K562 (cell line): Measurements from ENCODE around the gene UBE2A. TPM values are rescaled to one million over a fixed set of nuclear protein-coding genes. Genes with fewer than 3 reads are reported as not detected.
A peak's percentile ranks its signal among the peaks of the same experiment; 100 is the strongest.

ENCODE experiments used
- LCOR ChIP-seq: sonication (generic); formaldehyde crosslinking; IDR thresholded peaks from 2 replicates; pipeline ENCODE4 v1.8.0; 2022; ENCODE audit warnings: mild to moderate bottlenecking, missing genetic modification reagents
- MCM2 ChIP-seq: fragments of 450-650 bp; IDR thresholded peaks from 2 replicates; pipeline ENCODE4 v1.6.1; 2017; ENCODE audit warnings: low read depth, mild to moderate bottlenecking
- RFX5 ChIP-seq: IDR thresholded peaks from 2 replicates; pipeline ENCODE4 v1.6.1; 2011; ENCODE audit warnings: low read depth, mild to moderate bottlenecking, improper control_type of control experiment, low read length
- SMARCA4 ChIP-seq: fragments of 450-650 bp; IDR thresholded peaks from 2 replicates; pipeline ENCODE4 v1.6.1; 2016
- SNIP1 ChIP-seq: fragments of 450-650 bp; IDR thresholded peaks from 2 replicates; pipeline ENCODE4 v1.7.1; 2017; ENCODE audit warnings: low read depth, mild to moderate bottlenecking
- STAT5A ChIP-seq: IDR thresholded peaks from 2 replicates; pipeline ENCODE4 v1.6.1; 2012; ENCODE audit warnings: low read length, inconsistent platforms, borderline replicate concordance
- XRCC5 ChIP-seq: fragments of 200-400 bp; formaldehyde crosslinking; IDR thresholded peaks from 2 replicates; pipeline ENCODE4 v1.6.1; 2017; ENCODE audit warnings: low read depth, mild to moderate bottlenecking, low read length
- ZNF146 ChIP-seq: IDR thresholded peaks from one replicate; pipeline ENCODE4 v1.6.1; 2018; ENCODE audit warnings: missing compliant biosample characterization; ENCODE audit not compliant: unreplicated experiment
- ZNF174 ChIP-seq: fragments of 250-450 bp; sonication (Bioruptor Pico); IDR thresholded peaks from 2 replicates; pipeline ENCODE4 v1.4.0; 2020; ENCODE audit warnings: mild to moderate bottlenecking
- ZNF324 ChIP-seq: fragments of 250-450 bp; sonication (Bioruptor Pico); IDR thresholded peaks from 2 replicates; pipeline ENCODE4 v1.4.0; 2020; ENCODE audit warnings: mild to moderate bottlenecking
- ZNF717 ChIP-seq: fragments of 250-450 bp; sonication (Bioruptor Pico); IDR thresholded peaks from 2 replicates; pipeline ENCODE4 v1.5.0; 2021
- polyA plus RNA-seq, 8 experiments: library from polyadenylated mRNA; depleted of rRNA in 4 of 8; stranded (reverse) in 5 of 8; unstranded in 3 of 8; fragments of >200 nt; fragmentation: Nextera tagmentation in 2 of 8; fragmentation: Illumina TruSeq in 1 of 8; extraction: Ambion mirVana in 2 of 8; extraction: Trizol in 1 of 8; gene quantifications; 2 replicates each; pipeline versions ENCODE4 v1.2.1 to v1.2.3, GENCODE V29; 2011 to 2014; ENCODE audit warnings: inconsistent platforms in 1 of 8, missing spikeins in 1 of 8
- total RNA-seq, 7 experiments: library from RNA; depleted of rRNA in 6 of 7; stranded (reverse); fragments of >200 nt in 6 of 7; fragmentation: Illumina TruSeq in 2 of 7; extraction: Trizol in 2 of 7; gene quantifications; 2 replicates each; pipeline versions ENCODE4 v1.2.1 to v1.2.3, GENCODE V29; 2011 to 2021; ENCODE audit warnings: low replicate concordance in 1 of 7
- TF ChIP-seq, protein P1 (sequence below): fragments of 250-450 bp; sonication (Bioruptor Pico); IDR thresholded peaks from 2 replicates; pipeline ENCODE4 v1.5.0; 2021; ENCODE audit warnings: mild to moderate bottlenecking, moderate library complexity
- TF ChIP-seq, protein P2 (sequence below): fragments of 200-800 bp; sonication (Bioruptor generic); IDR thresholded peaks from 2 replicates; pipeline ENCODE4 v1.6.1; 2017; ENCODE audit warnings: missing genetic modification characterization, missing compliant biosample characterization
- TF ChIP-seq, protein P3 (sequence below): fragments of 250-450 bp; sonication (Bioruptor Pico); IDR thresholded peaks from 2 replicates; pipeline ENCODE4 v1.8.0; 2022; ENCODE audit warnings: inconsistent platforms, mild to moderate bottlenecking, moderate library complexity, borderline replicate concordance
- TF ChIP-seq, protein P4 (sequence below), 2 experiments: fragments of 450-650 bp in 1 of 2; sonication (generic) in 1 of 2; formaldehyde crosslinking in 1 of 2; IDR thresholded peaks in 1 of 2; conservative IDR thresholded peaks in 1 of 2; 2 replicates each; pipeline versions ENCODE4 v1.6.1 to v1.8.1; 2016 to 2023; ENCODE audit warnings: mild to moderate bottlenecking in 2 of 2, moderate library complexity in 2 of 2, inconsistent platforms in 1 of 2, missing genetic modification reagents in 1 of 2
- TF ChIP-seq, protein P5 (sequence below), 2 experiments: IDR thresholded peaks; 2 replicates each; pipeline ENCODE4 v1.6.1; 2011; ENCODE audit warnings: borderline replicate concordance in 1 of 2, control low read depth in 1 of 2, low read depth in 1 of 2, low read length in 1 of 2, mild to moderate bottlenecking in 1 of 2, mixed read lengths in 1 of 2, moderate library complexity in 1 of 2; ENCODE audit not compliant: insufficient read depth in 1 of 2, insufficient read length in 1 of 2, poor library complexity in 1 of 2, severe bottlenecking in 1 of 2; ENCODE audit errors: extremely low read depth in 1 of 2
- TF ChIP-seq, protein P6 (sequence below): fragments of 200-800 bp; sonication (Bioruptor generic); IDR thresholded peaks from 2 replicates; pipeline ENCODE4 v1.6.1; 2017; ENCODE audit warnings: missing genetic modification characterization, missing compliant biosample characterization

UBE2A gene
- total and polyA plus RNA-seq, 9 of the 15 experiments (the other 6 are each of a cell fraction or from before 2014, with no cell fraction given) = 21.6 to 87.6 (median 47.8) TPM

DNA sequence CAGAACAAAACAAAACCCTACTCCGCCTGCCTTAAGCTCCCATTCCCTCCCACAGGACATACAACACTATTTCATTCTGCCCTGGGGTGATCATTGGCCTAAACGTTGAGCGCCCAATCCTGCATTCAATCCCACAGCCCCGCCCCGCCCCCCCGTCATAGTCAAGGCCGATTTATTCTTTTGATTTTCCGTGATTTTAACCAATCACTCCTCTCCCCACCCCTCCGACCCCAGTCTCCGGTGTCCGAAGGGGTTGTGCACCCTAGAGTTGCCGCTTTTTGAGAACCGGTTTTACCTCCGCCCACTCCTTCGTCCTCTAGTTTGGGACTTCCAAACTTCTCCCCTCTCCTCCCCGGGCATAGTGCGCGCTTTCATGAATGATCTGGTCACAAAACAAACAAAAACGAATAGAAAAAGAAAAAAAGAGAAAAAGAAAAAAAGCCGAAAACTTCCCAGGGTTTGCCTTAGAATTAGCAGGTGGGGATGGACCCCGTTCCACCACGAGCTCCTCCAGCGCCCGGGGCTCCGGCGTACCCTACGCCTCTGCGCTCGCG lies 446 bp upstream of the UBE2A start (continued):
- TF ChIP-seq, protein P1, sequence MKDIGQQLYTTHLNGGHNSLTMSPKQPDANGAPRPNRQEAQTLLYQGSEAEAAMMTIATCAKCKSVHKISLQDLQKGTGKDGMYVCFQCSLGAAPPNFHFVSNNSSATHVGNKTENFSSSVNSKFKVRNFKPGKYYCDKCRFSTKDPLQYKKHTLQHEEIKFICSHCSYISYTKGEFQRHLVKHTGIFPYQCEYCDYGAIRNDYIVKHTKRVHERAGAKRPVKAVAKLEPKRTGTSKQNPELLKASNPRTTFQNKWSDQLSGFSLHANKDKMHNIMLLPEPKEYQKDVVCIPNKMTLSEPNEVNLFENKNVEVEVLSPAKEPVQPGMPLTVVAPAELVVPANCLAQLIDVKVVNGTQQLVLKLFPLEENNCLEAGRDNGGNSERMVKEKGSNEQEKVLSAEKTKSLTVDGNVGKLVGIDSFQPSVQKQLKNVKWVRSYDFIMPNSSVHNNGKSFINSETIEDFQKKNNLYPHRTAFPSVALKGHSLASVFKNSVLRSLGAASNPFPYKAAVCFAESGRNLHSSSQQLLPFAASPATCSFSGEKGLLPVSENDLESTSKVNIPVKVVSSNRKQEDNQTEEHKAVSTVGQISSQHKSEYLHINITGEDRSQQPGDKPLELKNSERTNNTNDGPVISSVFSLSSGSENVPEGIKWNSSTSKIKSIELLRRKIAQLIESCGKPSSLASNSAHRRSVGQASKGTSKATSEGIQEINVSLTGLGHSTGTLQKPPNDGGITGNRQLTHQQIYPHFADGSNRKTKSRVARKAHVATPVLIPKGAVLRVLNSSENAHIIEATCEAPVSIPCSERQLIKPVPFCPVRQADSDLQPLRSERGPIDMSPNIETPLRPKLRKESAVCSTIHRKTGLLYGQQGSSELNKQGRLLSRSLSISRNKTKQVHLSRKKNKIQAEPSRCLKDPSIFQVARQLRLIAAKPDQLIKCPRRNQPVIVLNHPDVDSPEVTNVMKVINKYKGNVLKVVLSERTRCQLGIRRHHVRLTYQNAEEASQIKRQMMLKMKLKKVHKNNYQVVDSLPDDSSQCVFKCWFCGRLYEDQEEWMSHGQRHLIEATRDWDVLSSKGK (CRISPR knock-in tag) = no peak
- TF ChIP-seq SMARCA4 (no peak), RFX5 (no peak), ZNF717 (CRISPR knock-in tag) (no peak), XRCC5 (no peak), STAT5A (no peak), SNIP1 (peak; percentile 50; the same call in 1 of the 2 replicates), ZNF146 (no peak), ZNF324 (CRISPR knock-in tag) (no peak), LCOR (no peak), MCM2 (no peak), ZNF174 (CRISPR knock-in tag) (no peak)
- TF ChIP-seq, protein P2, sequence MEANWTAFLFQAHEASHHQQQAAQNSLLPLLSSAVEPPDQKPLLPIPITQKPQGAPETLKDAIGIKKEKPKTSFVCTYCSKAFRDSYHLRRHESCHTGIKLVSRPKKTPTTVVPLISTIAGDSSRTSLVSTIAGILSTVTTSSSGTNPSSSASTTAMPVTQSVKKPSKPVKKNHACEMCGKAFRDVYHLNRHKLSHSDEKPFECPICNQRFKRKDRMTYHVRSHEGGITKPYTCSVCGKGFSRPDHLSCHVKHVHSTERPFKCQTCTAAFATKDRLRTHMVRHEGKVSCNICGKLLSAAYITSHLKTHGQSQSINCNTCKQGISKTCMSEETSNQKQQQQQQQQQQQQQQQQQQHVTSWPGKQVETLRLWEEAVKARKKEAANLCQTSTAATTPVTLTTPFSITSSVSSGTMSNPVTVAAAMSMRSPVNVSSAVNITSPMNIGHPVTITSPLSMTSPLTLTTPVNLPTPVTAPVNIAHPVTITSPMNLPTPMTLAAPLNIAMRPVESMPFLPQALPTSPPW (CRISPR knock-in tag) = peak; percentile 19; the same call in 1 of the 2 replicates
- TF ChIP-seq, protein P3, sequence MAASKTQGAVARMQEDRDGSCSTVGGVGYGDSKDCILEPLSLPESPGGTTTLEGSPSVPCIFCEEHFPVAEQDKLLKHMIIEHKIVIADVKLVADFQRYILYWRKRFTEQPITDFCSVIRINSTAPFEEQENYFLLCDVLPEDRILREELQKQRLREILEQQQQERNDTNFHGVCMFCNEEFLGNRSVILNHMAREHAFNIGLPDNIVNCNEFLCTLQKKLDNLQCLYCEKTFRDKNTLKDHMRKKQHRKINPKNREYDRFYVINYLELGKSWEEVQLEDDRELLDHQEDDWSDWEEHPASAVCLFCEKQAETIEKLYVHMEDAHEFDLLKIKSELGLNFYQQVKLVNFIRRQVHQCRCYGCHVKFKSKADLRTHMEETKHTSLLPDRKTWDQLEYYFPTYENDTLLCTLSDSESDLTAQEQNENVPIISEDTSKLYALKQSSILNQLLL (CRISPR knock-in tag) = no peak
- TF ChIP-seq, protein P4, sequence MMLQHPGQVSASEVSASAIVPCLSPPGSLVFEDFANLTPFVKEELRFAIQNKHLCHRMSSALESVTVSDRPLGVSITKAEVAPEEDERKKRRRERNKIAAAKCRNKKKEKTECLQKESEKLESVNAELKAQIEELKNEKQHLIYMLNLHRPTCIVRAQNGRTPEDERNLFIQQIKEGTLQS (IDR thresholded peaks at IDR 0.05) = no peak
- TF ChIP-seq, protein P4 (CRISPR knock-in tag; conservative IDR thresholded peaks at IDR 0.05) = no peak
- TF ChIP-seq, protein P5, sequence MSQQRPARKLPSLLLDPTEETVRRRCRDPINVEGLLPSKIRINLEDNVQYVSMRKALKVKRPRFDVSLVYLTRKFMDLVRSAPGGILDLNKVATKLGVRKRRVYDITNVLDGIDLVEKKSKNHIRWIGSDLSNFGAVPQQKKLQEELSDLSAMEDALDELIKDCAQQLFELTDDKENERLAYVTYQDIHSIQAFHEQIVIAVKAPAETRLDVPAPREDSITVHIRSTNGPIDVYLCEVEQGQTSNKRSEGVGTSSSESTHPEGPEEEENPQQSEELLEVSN (IDR thresholded peaks at IDR 0.05; ENCODE audit: borderline replicate concordance in 1 of 2, extremely low read depth in 1 of 2, insufficient read depth in 1 of 2, insufficient read length in 1 of 2, low read depth in 1 of 2, low read length in 1 of 2, poor library complexity in 1 of 2, severe bottlenecking in 1 of 2) = peak in 1 of 2 experiments; percentile 18
- TF ChIP-seq, protein P6, sequence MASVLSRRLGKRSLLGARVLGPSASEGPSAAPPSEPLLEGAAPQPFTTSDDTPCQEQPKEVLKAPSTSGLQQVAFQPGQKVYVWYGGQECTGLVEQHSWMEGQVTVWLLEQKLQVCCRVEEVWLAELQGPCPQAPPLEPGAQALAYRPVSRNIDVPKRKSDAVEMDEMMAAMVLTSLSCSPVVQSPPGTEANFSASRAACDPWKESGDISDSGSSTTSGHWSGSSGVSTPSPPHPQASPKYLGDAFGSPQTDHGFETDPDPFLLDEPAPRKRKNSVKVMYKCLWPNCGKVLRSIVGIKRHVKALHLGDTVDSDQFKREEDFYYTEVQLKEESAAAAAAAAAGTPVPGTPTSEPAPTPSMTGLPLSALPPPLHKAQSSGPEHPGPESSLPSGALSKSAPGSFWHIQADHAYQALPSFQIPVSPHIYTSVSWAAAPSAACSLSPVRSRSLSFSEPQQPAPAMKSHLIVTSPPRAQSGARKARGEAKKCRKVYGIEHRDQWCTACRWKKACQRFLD = no peak
